SK-N-SH treated with all-trans-retinoic acid at 6 μM for 48 hours (cell line): ENCODE results near the gene MCU.

Experiments
- ATAC-seq: fragments of 200-7000 bp; cut with Tn5 transposase; 3 replicates; pipeline ENCODE4 v1.9.1; 2020; ENCODE audit warnings: mild to moderate bottlenecking, moderate library complexity
- ARNTL ChIP-seq: fragments of 450-650 bp; formaldehyde crosslinking; IDR thresholded peaks from 2 replicates; pipeline ENCODE4 v1.5.0; 2020; ENCODE audit warnings: low read depth, mild to moderate bottlenecking, moderate library complexity, borderline replicate concordance
- BACH2 ChIP-seq: fragments of 250-450 bp; sonication (Bioruptor Pico); IDR thresholded peaks from 2 replicates; pipeline ENCODE4 v1.9.0; 2021; ENCODE audit warnings: mild to moderate bottlenecking, borderline replicate concordance
- CSDC2 ChIP-seq: fragments of 250-450 bp; sonication (Bioruptor Pico); IDR thresholded peaks from 2 replicates; pipeline ENCODE4 v1.5.0; 2020; ENCODE audit warnings: mild to moderate bottlenecking, moderate library complexity
- ESRRG ChIP-seq: fragments of 250-450 bp; sonication (Bioruptor Pico); IDR thresholded peaks from 2 replicates; pipeline ENCODE4 v1.6.1; 2021; ENCODE audit warnings: mild to moderate bottlenecking
- GLIS3 ChIP-seq: fragments of 250-450 bp; sonication (Bioruptor Pico); IDR thresholded peaks from 2 replicates; pipeline ENCODE4 v1.5.0; 2020; ENCODE audit warnings: mild to moderate bottlenecking, moderate library complexity
- OSR1 ChIP-seq: fragments of 250-450 bp; sonication (Bioruptor Pico); IDR thresholded peaks from 2 replicates; pipeline ENCODE4 v1.8.0; 2022; ENCODE audit warnings: moderate library complexity, mild to moderate bottlenecking, inconsistent platforms
- POU6F1 ChIP-seq: fragments of 250-450 bp; sonication (Bioruptor Pico); IDR thresholded peaks from 2 replicates; pipeline ENCODE4 v1.8.0; 2021; ENCODE audit warnings: low read depth, mild to moderate bottlenecking, moderate library complexity, borderline replicate concordance
- PPARA ChIP-seq: fragments of 250-450 bp; sonication (Bioruptor Pico); IDR thresholded peaks from 2 replicates; pipeline ENCODE4 v1.5.0; 2020; ENCODE audit warnings: mild to moderate bottlenecking, borderline replicate concordance
- RARB ChIP-seq: fragments of 250-450 bp; sonication (Bioruptor Pico); IDR thresholded peaks from 2 replicates; pipeline ENCODE4 v1.8.0; 2021; ENCODE audit warnings: mild to moderate bottlenecking, moderate library complexity
- SNAI2 ChIP-seq: fragments of 250-450 bp; sonication (Bioruptor Pico); IDR thresholded peaks from 2 replicates; pipeline ENCODE4 v1.5.0; 2020; ENCODE audit warnings: mild to moderate bottlenecking, moderate library complexity
- TCF4 ChIP-seq: fragments of 250-450 bp; sonication (Bioruptor Pico); IDR thresholded peaks from 2 replicates; pipeline ENCODE4 v1.8.0; 2021; ENCODE audit warnings: mild to moderate bottlenecking, moderate library complexity, borderline replicate concordance
- TOX ChIP-seq: fragments of 250-450 bp; sonication (Bioruptor Pico); IDR thresholded peaks from 2 replicates; pipeline ENCODE4 v1.8.0; 2021; ENCODE audit warnings: mild to moderate bottlenecking, moderate library complexity, borderline replicate concordance
- TSHZ2 ChIP-seq: fragments of 250-450 bp; sonication (Bioruptor Pico); IDR thresholded peaks from 2 replicates; pipeline ENCODE4 v1.5.0; 2020; ENCODE audit warnings: mild to moderate bottlenecking, moderate library complexity
- ZC3H10 ChIP-seq: fragments of 250-450 bp; sonication (Bioruptor Pico); IDR thresholded peaks from 2 replicates; pipeline ENCODE4 v1.5.1; 2021; ENCODE audit warnings: mild to moderate bottlenecking, moderate library complexity
- ZFP30 ChIP-seq: fragments of 450-650 bp; formaldehyde crosslinking; IDR thresholded peaks from 2 replicates; pipeline ENCODE4 v1.5.0; 2022; ENCODE audit warnings: mild to moderate bottlenecking, moderate library complexity
- ZNF565 ChIP-seq: fragments of 450-650 bp; formaldehyde crosslinking; conservative IDR thresholded peaks from 2 replicates; pipeline ENCODE4 v1.5.0; 2020; ENCODE audit warnings: low read depth, mild to moderate bottlenecking, moderate library complexity
- ZNF70 ChIP-seq: fragments of 450-650 bp; formaldehyde crosslinking; IDR thresholded peaks from 2 replicates; pipeline ENCODE4 v1.5.0; 2020; ENCODE audit warnings: mild to moderate bottlenecking, moderate library complexity
- ZNF8 ChIP-seq: fragments of 450-650 bp; formaldehyde crosslinking; IDR thresholded peaks from 2 replicates; pipeline ENCODE4 v1.5.0; 2020; ENCODE audit warnings: mild to moderate bottlenecking, moderate library complexity
- TF ChIP-seq, protein P1 (sequence below): fragments of 250-450 bp; sonication (Bioruptor Pico); IDR thresholded peaks from 2 replicates; pipeline ENCODE4 v1.8.0; 2020; ENCODE audit warnings: mild to moderate bottlenecking, moderate library complexity, borderline replicate concordance
- TF ChIP-seq, protein P2 (sequence below): fragments of 250-450 bp; sonication (Bioruptor Pico); IDR thresholded peaks from 2 replicates; pipeline ENCODE4 v1.5.1; 2020; ENCODE audit warnings: low read depth, mild to moderate bottlenecking, moderate library complexity
- TF ChIP-seq, protein P3 (sequence below): fragments of 250-450 bp; sonication (Bioruptor Pico); IDR thresholded peaks from 2 replicates; pipeline ENCODE4 v1.5.1; 2021; ENCODE audit warnings: mild to moderate bottlenecking, moderate library complexity

Gene MCU

GRCh38 chr10:72738486-72738885 is 46.5 kb downstream of the MCU start:
- TF ChIP-seq OSR1 (CRISPR knock-in tag) (no peak), TSHZ2 (CRISPR knock-in tag) (no peak), TCF4 (CRISPR knock-in tag) (no peak), TOX (CRISPR knock-in tag) (no peak), PPARA (CRISPR knock-in tag) (no peak), ZNF8 (CRISPR knock-in tag) (no peak), RARB (CRISPR knock-in tag) (no peak), ESRRG (CRISPR knock-in tag) (no peak), ZC3H10 (no peak), ARNTL (CRISPR knock-in tag) (no peak), SNAI2 (CRISPR knock-in tag) (no peak)
- TF ChIP-seq, protein P1, sequence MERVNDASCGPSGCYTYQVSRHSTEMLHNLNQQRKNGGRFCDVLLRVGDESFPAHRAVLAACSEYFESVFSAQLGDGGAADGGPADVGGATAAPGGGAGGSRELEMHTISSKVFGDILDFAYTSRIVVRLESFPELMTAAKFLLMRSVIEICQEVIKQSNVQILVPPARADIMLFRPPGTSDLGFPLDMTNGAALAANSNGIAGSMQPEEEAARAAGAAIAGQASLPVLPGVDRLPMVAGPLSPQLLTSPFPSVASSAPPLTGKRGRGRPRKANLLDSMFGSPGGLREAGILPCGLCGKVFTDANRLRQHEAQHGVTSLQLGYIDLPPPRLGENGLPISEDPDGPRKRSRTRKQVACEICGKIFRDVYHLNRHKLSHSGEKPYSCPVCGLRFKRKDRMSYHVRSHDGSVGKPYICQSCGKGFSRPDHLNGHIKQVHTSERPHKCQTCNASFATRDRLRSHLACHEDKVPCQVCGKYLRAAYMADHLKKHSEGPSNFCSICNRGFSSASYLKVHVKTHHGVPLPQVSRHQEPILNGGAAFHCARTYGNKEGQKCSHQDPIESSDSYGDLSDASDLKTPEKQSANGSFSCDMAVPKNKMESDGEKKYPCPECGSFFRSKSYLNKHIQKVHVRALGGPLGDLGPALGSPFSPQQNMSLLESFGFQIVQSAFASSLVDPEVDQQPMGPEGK: no peak
- TF ChIP-seq, protein P2, sequence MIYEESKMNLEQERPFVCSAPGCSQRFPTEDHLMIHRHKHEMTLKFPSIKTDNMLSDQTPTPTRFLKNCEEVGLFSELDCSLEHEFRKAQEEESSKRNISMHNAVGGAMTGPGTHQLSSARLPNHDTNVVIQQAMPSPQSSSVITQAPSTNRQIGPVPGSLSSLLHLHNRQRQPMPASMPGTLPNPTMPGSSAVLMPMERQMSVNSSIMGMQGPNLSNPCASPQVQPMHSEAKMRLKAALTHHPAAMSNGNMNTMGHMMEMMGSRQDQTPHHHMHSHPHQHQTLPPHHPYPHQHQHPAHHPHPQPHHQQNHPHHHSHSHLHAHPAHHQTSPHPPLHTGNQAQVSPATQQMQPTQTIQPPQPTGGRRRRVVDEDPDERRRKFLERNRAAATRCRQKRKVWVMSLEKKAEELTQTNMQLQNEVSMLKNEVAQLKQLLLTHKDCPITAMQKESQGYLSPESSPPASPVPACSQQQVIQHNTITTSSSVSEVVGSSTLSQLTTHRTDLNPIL (CRISPR knock-in tag): no peak
- no peak for ATAC-seq

DNA sequence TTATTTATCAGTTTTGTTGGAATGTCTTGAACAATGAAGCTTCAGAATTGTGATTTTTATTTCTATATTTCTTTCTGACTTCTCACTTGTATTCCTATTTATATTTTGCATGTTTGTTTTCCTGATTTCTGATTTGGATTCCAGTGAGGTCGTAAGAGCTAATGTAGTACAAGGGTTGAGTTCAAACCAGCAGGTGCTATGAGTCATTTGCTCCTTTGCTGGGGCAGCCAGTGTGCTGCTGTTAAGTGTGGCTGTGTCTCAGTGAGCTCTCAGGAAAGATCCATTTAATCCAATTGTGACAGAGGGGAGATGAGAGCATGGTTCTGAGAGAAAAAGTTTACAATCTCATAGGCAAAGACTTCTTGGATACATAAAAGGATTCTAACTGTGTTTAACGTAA is 48.6 kb downstream of the MCU start:
- ATAC-seq: peak; percentile 76
- TF ChIP-seq ZNF565 (CRISPR knock-in tag): no peak

DNA sequence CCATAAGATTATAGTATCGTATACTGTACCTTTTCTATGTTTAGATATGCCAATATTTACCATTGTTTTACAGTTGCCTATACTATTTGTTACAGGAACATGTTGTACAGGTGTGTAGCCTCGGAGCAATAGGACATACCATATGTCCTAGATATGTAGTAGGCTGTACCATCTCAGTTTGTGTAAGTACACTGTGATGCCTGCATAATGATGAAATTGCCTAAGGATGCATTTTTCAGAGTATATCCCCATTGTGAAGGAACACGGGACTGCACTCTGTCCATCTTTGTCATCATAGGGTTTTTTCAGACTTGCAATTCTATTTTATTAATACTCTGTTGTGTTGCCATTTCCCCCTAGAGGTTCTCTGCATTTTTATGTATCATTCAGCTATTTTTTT is 50.1 kb downstream of the MCU start:
- TF ChIP-seq ZC3H10 (no peak), ZNF70 (CRISPR knock-in tag) (no peak), TSHZ2 (CRISPR knock-in tag) (no peak), CSDC2 (CRISPR knock-in tag) (no peak), POU6F1 (CRISPR knock-in tag) (no peak), ARNTL (CRISPR knock-in tag) (no peak), ZNF8 (CRISPR knock-in tag) (no peak), OSR1 (CRISPR knock-in tag) (no peak), ZNF565 (CRISPR knock-in tag) (no peak), BACH2 (CRISPR knock-in tag) (no peak), SNAI2 (CRISPR knock-in tag) (no peak), RARB (CRISPR knock-in tag) (no peak), TOX (CRISPR knock-in tag) (no peak), ZFP30 (no peak), ESRRG (CRISPR knock-in tag) (no peak), TCF4 (CRISPR knock-in tag) (no peak), GLIS3 (CRISPR knock-in tag) (no peak)
- TF ChIP-seq, protein P3, sequence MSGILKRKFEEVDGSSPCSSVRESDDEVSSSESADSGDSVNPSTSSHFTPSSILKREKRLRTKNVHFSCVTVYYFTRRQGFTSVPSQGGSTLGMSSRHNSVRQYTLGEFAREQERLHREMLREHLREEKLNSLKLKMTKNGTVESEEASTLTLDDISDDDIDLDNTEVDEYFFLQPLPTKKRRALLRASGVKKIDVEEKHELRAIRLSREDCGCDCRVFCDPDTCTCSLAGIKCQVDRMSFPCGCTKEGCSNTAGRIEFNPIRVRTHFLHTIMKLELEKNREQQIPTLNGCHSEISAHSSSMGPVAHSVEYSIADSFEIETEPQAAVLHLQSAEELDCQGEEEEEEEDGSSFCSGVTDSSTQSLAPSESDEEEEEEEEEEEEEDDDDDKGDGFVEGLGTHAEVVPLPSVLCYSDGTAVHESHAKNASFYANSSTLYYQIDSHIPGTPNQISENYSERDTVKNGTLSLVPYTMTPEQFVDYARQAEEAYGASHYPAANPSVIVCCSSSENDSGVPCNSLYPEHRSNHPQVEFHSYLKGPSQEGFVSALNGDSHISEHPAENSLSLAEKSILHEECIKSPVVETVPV: no peak
- TF ChIP-seq, protein P1: no peak

More for the DNA sequence above, 50.1 kb downstream of the MCU start:
- ATAC-seq: no peak
